ENCODE measurements around the gene KRT33A.

DNA sequence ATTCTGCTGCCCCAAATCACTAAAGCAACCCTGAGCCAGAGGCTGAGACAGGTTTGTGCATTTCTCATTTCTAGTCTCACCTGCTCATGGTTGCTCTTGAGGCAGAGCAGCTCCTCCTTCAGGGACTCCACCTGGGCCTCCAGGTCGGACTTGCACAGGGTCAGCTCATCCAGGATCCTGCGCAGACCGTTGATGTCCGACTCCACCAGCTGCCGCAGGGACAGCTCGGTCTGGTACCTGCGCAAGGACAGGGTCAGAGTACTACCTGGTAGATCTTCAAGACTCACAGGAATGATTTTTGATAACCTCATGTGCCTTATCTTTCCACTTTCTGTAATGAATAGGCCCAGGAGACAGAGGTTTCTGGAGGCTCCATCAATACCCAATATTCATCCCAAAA is 45.7 kb upstream of the KRT33A start:
- no peak for TF ChIP-seq EZH2 (IDR thresholded peaks at IDR 0.05; ENCODE audit: insufficient read depth, poor library complexity, severe bottlenecking)
- no peak for TF ChIP-seq EZH2phosphoT487 (IDR thresholded peaks at IDR 0.05; ENCODE audit: insufficient read depth, low read depth)

Data from GM23248 (cell line).